Femur (tissue), 1 donor: ENCODE data around the gene APOO.

Experiments used
- DNase-seq: peaks from one replicate; pipeline ENCODE4 v3.0.0-alpha.2; 2017

Gene APOO

GRCh38 chrX:23857363-23857762 is 50.4 kb downstream of the APOO start:
- DNase-seq, result no peak

GRCh38 chrX:23855569-23855968 is 52.2 kb downstream of the APOO start:
- DNase-seq, result no peak

DNA sequence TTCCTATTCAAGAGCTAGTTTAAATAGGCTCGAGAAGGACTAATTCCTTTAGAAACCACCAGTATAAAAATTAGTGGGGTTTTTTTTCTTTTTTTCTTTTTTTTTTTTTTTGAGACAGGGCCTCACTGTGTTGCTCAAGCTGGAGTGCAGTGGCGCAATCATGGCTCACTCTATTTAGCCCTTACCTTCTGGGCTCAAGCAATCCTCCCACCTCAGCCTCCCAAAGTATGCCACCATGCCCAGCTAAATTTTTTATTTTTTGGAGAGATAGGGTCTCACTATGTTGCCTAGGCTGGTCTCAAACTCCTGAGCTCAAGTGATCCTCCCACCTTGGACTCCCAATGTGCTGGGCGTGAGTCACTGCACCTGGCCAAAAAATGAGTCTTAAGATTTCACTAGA is 52.8 kb downstream of the APOO start:
- no peak for DNase-seq

- no peak for DNase-seq
These were observed 53.6 kb downstream of the APOO start for GRCh38 chrX:23854122-23854521.

- DNase-seq, result no peak
These were observed 56.2 kb downstream of the APOO start for GRCh38 chrX:23851544-23851943.

DNA sequence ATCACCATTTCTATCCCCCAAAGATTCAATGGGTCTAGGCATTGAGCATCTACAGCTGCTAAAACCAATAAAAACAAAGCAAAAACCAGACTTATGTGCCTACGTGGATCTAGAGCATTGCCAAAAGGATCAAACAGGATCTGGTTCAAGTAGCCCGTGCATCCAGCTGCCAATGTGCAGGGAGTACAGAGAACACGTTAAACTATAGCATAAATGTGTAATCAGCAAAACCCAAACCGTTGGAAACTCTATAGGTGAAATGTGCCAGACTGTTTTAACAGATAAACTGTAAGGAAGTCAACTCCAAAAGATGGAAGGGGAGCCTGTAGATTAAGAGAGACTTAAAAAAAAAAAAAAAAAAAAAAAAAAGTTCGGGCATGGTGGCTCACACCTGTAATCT is 58.5 kb downstream of the APOO start:
- no peak for DNase-seq

DNA sequence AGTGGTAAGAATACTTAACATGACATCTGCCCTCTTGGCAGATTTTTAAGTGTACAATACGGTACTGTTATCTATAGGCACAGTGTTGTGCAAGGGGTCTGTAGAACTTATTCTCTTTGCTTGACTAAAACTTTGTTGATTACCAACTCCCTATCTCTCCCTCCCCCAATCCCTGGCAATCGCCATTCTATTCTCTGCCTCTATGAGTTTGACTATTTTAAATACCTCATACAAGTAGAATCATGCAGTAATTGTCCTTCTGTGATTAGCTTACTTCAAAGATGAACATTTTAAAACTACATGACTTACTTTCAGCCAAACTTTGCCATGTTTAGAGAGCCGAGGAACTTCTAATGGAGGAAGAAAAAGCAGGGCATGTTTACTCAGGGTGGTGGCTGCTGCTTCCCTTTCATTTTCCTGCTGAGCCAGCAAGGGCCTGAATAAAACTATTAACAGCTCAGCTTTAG is 62.4 kb downstream of the APOO start:
- DNase-seq, result no peak

GRCh38 chrX:23844502-23845138 is 63.1 kb downstream of the APOO start:
- peak; percentile 21 for DNase-seq

DNA sequence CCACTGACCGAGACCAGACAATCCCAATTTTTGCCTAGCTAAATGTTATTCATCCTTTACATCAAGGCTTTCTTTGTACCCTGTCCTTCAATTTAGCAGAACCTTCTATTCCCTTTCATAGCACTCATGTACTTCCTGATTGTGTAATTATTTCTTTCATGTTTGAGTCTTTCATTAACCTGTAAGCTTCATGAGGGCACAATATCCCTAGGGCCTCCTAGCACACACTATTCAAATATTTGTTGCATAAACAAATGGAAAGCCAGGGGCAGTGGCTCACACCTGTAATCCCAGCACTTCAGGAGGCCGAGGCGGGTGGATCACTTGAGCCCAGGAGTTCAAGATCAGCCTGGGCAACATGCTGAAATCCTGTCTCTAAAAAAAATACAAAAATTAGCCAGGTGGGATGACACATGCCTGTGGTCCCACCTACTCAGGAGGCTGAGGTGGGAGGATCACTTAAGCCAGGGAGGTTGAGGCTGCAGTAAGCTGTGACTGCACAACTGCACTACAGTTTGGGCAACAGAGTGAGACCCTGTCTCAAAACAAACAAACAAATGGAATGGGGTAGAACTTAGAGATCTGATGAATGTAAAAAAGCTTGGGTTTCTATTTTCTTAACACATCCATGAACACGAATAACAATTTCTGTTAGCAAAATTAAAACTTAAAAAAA is 65.8 kb downstream of the APOO start:
- no peak for DNase-seq

DNA sequence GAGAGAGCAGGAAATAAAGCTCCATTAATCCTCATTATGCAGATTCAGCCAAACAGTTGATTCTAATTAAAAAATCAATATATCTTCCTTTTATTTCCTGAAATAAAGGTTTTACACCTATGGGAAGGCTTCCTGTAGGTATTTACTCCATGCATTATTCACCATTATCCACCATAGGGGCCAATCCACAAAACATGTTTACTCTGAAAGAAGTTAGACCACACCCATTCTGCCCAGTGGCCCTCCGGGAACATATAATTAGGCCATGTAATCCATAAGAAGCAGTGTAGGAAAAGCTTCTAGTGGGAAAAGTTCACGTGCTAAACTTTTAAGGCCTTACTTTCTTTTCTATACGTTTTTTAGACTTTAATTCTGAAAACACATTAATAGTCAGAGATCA is 67.1 kb downstream of the APOO start:
- DNase-seq, result no peak

GRCh38 chrX:23838953-23839352 is 68.8 kb downstream of the APOO start:
- no peak for DNase-seq

DNA sequence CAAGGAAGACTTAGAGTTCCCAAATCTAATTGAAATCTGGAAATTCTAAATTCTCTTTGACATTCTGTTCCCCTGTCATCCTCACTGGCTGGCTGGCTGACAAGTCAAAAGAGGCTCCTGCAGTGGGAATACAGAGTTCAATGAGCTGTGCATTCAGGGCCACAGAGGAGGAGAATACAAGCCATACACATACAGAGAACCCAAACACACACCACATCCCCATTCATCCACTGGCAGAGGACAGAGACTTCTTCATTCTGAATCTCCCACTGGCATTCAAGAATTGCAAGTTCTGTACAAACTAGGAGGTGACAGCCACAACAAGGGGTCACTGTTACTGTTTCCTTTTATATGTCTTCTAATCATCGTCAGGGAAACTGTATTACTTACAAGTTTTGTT is 75.0 kb downstream of the APOO start:
- DNase-seq, result no peak

- DNase-seq, result no peak
These were observed 78.9 kb downstream of the APOO start for GRCh38 chrX:23828881-23829280.

- no peak for DNase-seq
These were observed 81.1 kb downstream of the APOO start for GRCh38 chrX:23826653-23827052.

DNA sequence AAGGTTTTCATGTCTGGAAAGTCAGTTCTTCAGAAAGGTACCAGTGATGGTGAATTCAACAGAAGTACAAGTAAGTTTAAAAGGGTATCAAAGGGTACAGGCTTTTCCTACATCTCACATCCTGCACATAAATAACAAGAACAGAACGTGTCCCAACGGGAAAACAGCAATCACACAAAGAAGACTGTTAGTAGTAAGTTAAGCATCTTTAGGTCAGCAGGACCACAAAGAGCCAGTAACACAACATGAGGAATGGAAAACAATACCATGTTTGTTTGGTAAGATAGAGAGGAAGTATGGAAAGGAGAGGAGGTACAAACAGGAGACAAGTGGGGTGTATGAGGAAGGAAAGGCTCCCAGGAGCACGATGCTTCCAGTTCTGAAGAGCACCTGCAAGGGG is 81.5 kb downstream of the APOO start:
- no peak for DNase-seq

- DNase-seq, result no peak
These were observed 82.1 kb downstream of the APOO start for GRCh38 chrX:23825675-23826074.

GRCh38 chrX:23822841-23823240 is 84.9 kb downstream of the APOO start:
- no peak for DNase-seq

- no peak for DNase-seq
These were observed 85.3 kb downstream of the APOO start for GRCh38 chrX:23822397-23822796.

- DNase-seq, result no peak
These were observed 85.9 kb downstream of the APOO start for GRCh38 chrX:23821847-23822246.

DNA sequence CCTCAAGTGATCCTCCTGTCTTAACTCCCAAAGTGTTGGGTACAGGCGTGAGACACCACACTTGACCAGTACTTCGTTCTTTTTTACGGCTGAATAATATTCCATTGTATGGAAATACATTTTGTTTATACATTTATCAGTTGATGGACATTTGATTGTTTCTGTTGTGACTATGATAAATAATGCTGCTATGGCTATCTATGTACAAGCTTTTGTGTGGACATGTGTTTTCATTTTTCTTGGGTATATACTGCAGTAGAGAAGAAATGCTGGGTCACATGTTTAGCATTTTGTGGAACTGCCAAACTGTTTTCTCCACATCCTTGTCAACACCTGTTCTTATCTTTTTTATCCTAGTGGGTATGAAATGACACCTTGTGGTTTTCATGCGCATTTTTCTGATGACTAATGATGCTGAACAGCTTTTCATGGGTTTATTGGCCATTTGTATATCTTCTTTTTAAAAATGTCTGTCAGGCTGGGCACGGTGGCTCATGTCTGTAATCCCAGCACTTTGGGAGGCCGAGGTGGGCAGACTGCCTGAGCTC is 87.4 kb downstream of the APOO start:
- no peak for DNase-seq

DNA sequence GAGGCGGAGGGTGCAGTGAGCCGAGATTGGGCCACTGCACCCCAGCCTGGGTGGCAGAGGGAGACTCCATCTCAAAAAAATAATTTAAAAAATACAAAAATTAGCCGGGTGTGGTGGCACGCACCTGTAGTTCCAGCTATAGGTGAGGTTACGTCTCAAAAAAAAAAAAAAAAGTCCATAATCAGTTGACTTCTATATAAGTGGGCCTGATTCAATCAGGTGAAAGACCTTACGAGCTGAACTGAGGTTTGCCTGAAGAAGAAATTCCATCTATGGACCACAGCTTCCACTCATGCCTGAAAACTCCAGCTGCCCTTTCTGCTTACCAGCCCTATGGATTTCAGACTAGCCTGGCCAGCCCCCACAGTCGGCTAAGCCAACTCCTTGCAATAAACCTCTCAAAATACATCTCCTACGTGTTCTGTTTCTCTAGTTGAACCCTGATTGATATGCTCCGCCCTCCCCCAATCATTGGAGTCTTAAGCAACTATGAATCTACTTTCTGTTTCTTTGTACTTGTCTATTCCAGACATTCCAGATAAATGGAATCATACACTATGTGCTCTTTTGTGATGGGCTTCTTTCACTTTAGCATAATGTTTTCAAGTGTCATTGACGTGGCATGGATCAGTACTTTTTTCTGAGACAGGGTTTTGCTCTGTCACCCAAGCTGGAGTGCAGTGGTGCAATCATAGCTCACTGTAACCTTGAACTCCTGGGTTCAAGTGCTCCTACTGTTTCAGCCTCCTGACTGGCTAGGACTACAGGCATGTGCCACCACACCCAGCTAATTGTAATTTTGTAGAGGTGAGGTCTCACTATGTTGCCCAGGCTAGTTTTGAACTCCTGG is 88.1 kb downstream of the APOO start:
- DNase-seq, result no peak

- DNase-seq, result no peak
These were observed 89.8 kb downstream of the APOO start for GRCh38 chrX:23817979-23818336.

DNA sequence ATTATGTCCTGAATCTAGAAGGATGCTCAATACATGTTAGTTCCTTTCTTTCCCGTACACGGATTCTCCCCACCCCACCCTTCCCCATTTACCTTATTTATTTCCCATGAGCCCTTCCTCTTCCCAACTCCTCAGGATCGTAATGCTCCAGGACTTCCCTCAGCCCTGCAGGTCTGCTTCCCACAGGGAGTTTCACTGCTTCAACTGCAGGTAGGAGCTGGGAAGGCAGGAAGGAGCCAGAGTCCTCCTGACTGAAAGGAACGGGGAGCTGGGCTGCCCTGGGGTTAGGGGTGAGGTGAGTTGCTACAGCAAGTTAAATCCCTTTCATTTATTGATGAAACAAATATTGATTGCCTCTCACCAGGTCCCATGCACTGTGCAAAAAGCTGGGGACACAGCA is 91.6 kb downstream of the APOO start:
- DNase-seq, result no peak

DNA sequence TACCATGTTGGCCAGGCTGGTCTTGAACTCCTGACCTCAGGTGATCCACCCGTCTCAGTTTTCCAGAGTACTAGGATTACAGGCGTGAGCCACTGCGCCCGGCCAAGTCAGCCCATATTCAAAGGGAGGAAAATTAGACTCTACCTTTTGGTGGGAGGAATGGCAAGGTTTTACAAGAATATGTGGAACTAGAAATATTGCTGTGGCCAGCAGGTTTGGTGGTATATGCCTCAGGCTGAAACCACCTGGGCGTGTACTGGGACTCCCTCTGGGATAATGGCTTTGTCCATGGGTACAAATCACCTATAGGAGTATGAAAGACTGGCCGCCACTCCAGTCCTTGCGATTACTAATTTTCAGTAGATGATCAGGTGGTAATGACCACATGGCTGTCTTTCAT is 92.4 kb downstream of the APOO start:
- no peak for DNase-seq
